WERI-Rb-1 (cell line): ENCODE measurements around the gene IGFBP6.
A peak's percentile ranks its signal among the peaks of the same experiment; 100 is the strongest.

Experiments
- DNase-seq: peaks from one replicate; pipeline ENCODE4 v3.0.0-alpha.2; 2020
- H3K27ac ChIP-seq: fragments of 250-450 bp; sonication (Bioruptor Pico); 2 replicates; pipeline ENCODE4 v1.5.1; 2020; ENCODE audit warnings: mild to moderate bottlenecking, moderate library complexity
- H3K27me3 ChIP-seq: fragments of 250-450 bp; sonication (Bioruptor Pico); 2 replicates; pipeline ENCODE4 v1.5.1; 2021; ENCODE audit warnings: mild to moderate bottlenecking, low read depth, moderate library complexity; ENCODE audit not compliant: insufficient read depth, severe bottlenecking
- H3K36me3 ChIP-seq: fragments of 250-450 bp; sonication (Bioruptor Pico); 2 replicates; pipeline ENCODE4 v1.5.1; 2020; ENCODE audit warnings: mild to moderate bottlenecking, moderate library complexity
- H3K4me3 ChIP-seq: 2 replicates; pipeline ENCODE4 v1.5.1; 2011; ENCODE audit warnings: low read depth, mild to moderate bottlenecking, control low read depth, low read length
- H3K9me3 ChIP-seq: fragments of 250-450 bp; sonication (Bioruptor Pico); 2 replicates; pipeline ENCODE4 v1.5.1; 2021; ENCODE audit warnings: mild to moderate bottlenecking, moderate library complexity; ENCODE audit not compliant: severe bottlenecking
- TF ChIP-seq, protein P1 (sequence below): IDR thresholded peaks from 2 replicates; pipeline ENCODE4 v1.5.1; 2011; ENCODE audit warnings: low read depth, mild to moderate bottlenecking, control low read depth, inconsistent platforms, low read length

Gene IGFBP6

DNA sequence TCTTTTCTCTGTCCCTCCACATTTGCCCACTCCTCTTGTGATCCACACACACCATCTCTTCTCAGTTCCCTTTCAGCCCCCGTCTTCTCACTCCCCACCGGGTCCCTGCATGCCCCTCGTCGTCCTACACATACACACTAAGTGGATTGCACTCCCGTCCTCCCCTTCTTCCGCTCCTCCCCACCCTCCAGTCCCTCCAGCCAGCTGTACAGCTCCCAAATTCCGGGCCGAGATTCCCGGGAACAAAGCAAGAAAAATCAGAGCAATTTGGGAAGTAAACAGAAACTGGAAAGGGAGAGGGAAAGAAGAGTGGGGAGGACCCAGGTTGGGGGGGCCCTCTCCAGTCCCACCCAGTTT lies 282 bp upstream of the IGFBP6 start:
- peak overlapping the region; percentile 75 for H3K4me3 ChIP-seq
- H3K27ac ChIP-seq, result no peak overlapping the region
- H3K36me3 ChIP-seq, result no peaks in the 10 kb centered on the region
- TF ChIP-seq, protein P1, sequence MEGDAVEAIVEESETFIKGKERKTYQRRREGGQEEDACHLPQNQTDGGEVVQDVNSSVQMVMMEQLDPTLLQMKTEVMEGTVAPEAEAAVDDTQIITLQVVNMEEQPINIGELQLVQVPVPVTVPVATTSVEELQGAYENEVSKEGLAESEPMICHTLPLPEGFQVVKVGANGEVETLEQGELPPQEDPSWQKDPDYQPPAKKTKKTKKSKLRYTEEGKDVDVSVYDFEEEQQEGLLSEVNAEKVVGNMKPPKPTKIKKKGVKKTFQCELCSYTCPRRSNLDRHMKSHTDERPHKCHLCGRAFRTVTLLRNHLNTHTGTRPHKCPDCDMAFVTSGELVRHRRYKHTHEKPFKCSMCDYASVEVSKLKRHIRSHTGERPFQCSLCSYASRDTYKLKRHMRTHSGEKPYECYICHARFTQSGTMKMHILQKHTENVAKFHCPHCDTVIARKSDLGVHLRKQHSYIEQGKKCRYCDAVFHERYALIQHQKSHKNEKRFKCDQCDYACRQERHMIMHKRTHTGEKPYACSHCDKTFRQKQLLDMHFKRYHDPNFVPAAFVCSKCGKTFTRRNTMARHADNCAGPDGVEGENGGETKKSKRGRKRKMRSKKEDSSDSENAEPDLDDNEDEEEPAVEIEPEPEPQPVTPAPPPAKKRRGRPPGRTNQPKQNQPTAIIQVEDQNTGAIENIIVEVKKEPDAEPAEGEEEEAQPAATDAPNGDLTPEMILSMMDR, result no peak
- no peak for DNase-seq
- no peaks in the 10 kb centered on the region for H3K9me3 ChIP-seq
- peaks cover 29% of the 10 kb centered on the region for H3K27me3 ChIP-seq

DNA sequence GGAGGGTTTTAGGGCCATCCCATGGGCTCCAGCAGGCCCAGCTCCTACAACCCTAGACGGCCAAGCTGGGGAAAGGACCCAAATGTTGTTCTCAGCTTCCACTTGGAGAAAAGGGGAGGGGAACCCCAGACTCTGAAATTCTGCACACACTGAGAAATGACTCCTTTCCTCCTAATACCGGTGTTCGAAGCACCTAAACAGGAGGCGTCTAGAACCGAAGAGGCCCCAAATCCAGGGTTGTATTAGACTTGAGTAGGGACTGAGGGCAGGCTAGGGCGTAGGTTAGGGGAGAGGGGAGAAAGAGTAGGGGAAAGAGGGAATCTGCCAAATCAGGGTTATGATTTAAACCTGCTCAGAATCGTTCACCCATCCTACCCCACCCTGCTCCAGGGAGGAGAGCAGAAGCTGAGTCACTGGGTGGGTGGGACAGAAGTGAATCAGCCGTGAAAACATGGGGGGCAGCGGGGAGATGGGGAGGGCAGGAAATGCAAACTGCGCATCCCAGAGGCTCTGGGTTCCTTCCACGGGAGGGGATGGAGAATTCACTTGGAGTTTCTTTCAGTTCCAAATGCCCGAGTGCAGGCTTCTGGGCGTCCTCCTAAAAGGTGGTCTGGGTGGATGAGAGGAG lies 1.0 kb downstream of the IGFBP6 start:
- no peaks in the 10 kb centered on the region for H3K9me3 ChIP-seq
- H3K27ac ChIP-seq, result no peak overlapping the region
- H3K27me3 ChIP-seq, result peaks cover 29% of the 10 kb centered on the region
- H3K36me3 ChIP-seq, result no peaks in the 10 kb centered on the region
- H3K4me3 ChIP-seq, result peak overlapping the region; percentile 75
- TF ChIP-seq, protein P1, result no peak
- DNase-seq, result no peak

DNA sequence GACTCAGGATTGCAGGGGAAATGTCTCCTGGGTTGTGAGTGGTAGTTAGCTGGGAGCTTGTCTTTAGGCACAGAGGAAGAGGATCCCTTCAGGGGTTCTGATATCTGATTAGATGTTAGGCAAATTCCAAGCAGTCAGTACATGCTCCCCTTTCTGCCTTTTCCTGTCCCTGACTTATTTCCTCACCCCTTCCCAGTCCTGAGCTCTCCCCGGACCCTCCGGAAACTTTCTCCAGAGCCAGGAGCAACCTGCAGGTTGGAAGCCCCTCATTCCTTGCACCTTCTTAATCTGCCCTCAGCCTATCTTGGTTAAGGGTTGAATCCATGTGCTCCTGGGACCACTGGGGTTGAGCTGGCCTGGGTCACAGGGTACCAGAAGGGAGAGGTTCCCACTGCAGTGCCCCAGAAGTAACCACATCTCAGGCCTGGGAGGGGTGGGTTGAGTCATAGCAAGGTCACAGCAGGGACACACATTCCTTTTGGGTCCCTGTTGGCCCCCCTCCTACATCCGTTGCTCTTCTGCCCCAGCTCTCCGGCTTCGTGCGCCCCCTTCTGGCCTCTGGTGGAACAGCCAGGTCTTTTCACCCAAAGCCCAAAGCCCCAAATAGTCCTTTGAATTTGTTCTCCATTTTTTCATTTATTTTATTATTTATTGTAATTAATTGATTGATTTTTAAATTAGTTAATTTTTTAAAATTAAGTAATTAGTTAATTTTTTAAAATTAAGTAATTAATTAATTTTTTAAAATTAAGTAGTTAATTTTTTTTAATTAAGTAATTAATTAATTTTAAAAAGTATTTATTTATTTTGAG lies 1.8 kb downstream of the IGFBP6 start:
- Histone ChIP-seq H3K4me3 (no peak overlapping the region), H3K27ac (no peak overlapping the region), H3K36me3 (no peaks in the 10 kb centered on the region), H3K27me3 (peaks cover 29% of the 10 kb centered on the region), H3K9me3 (no peaks in the 10 kb centered on the region)
- TF ChIP-seq, protein P1, result peak; percentile 78
- DNase-seq, result peak; percentile 84

DNA sequence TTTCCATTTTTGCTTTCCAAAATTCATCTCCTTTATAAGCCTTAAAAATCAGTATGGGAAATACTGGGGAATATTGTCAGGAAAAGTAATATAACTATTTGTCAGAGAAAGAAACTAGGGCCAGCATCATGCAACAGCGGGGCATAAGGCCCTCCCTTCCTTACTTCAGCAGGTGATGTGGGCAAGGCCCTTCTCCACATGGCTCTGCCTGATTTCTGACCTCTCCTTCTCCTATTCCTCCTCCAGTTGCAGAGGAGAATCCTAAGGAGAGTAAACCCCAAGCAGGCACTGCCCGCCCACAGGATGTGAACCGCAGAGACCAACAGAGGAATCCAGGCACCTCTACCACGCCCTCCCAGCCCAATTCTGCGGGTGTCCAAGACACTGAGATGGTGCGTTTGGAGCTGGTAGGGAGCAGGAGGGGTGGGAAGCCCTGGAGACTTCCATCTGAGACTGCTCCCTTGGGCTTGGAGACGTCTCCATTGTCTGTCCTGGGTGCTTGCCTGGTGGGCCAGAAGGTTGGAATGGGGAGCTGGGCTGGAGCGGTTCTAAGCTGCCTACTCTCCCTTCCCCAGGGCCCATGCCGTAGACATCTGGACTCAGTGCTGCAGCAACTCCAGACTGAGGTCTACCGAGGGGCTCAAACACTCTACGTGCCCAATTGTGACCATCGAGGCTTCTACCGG lies 3.1 kb downstream of the IGFBP6 start:
- H3K27me3 ChIP-seq, result peaks cover 29% of the 10 kb centered on the region
- TF ChIP-seq, protein P1, result no peak
- no peak overlapping the region for H3K27ac ChIP-seq
- H3K36me3 ChIP-seq, result no peaks in the 10 kb centered on the region
- H3K4me3 ChIP-seq, result no peak overlapping the region
- no peak for DNase-seq
- H3K9me3 ChIP-seq, result no peaks in the 10 kb centered on the region

DNA sequence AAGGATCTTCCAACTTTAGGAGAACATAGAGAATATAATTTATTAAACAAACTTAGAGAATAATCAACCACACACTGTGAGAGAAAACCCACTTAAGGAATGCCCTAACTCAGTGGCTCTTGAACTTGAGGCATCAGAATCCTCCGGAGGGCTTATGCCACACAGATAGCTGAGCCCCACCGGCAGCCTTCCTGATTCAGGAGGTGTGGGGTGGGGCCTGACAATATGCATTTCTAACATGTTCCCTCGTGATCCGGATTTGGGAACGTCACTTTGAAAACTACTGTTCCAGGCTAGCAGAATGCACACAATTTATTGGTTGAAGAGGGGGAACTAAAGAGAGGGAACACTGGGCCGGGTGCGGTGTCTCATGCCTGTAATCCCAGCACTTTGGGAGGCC lies 3.8 kb downstream of the IGFBP6 start:
- TF ChIP-seq, protein P1, result no peak
- no peak for DNase-seq
- no peak overlapping the region for H3K4me3 ChIP-seq

More for the DNA sequence above, 3.8 kb downstream of the IGFBP6 start:
- H3K36me3 ChIP-seq, result no peaks in the 10 kb centered on the region
- no peak overlapping the region for H3K27ac ChIP-seq
- H3K27me3 ChIP-seq, result peaks cover 25% of the 10 kb centered on the region
- H3K9me3 ChIP-seq, result no peaks in the 10 kb centered on the region
